Aorta (tissue), 5 donors: Measurements from ENCODE around the gene HNF4A. TPM values are rescaled to one million over a fixed set of nuclear protein-coding genes. Genes with fewer than 3 reads are reported as not detected.
A peak's percentile ranks its signal among the peaks of the same experiment; 100 is the strongest.

Source experiments
- ATAC-seq: fragments of 200-7000 bp; cut with Tn5 transposase; one replicate; pipeline ENCODE4 v1.9.1; 2022; ENCODE audit warnings: moderate library complexity; ENCODE audit not compliant: low FRiP score
- DNase-seq, 2 donors: peaks; one replicate each; pipeline ENCODE4 v3.0.0-alpha.2; 2020
- H3K27ac ChIP-seq, 2 donors: one replicate each; pipeline ENCODE4 v1.5.1; 2013; ENCODE audit warnings: low read length in 2 of 2, mild to moderate bottlenecking in 2 of 2, moderate library complexity in 2 of 2, control low read depth in 1 of 2, inconsistent platforms in 1 of 2, low read depth in 1 of 2
- H3K27me3 ChIP-seq, 2 donors: one replicate each; pipeline ENCODE4 v1.6.1; 2013; ENCODE audit warnings: control low read depth in 1 of 2, low read length in 1 of 2, mild to moderate bottlenecking in 1 of 2, moderate library complexity in 1 of 2; ENCODE audit not compliant: insufficient read depth in 2 of 2, control insufficient read depth in 1 of 2
- H3K36me3 ChIP-seq, 2 donors: one replicate each; pipeline ENCODE4 v1.6.1; 2013; ENCODE audit warnings: control low read depth in 1 of 2, low read length in 1 of 2, mild to moderate bottlenecking in 1 of 2; ENCODE audit not compliant: insufficient read depth in 2 of 2, control insufficient read depth in 1 of 2
- H3K4me1 ChIP-seq, 2 donors: one replicate each; pipeline ENCODE4 v1.6.1; 2013; ENCODE audit warnings: low read length in 2 of 2, control low read depth in 1 of 2, mild to moderate bottlenecking in 1 of 2, moderate library complexity in 1 of 2; ENCODE audit not compliant: insufficient read depth in 2 of 2, control insufficient read depth in 1 of 2
- H3K4me3 ChIP-seq, 2 donors: one replicate each; pipeline ENCODE4 v1.5.1; 2013; ENCODE audit warnings: low read length in 2 of 2, control low read depth in 1 of 2, mild to moderate bottlenecking in 1 of 2
- H3K9me3 ChIP-seq: one replicate; pipeline ENCODE4 v1.6.1; 2013; ENCODE audit warnings: mild to moderate bottlenecking, low read length; ENCODE audit not compliant: control insufficient read depth
- WGBS, 2 donors: extraction: QIAGEN DNeasy Blood & Tissue Kit; methylation state at CpG; one replicate each; pipeline ENCODE4 v1.1.7; 2013; 5-methylcytosine and 5-hydroxymethylcytosine counted together
- intact Hi-C, 2 donors: fragments of 100-400 bp; cut with DNase I; formaldehyde crosslinking; loops; one replicate each; pipeline versions ENCODE4 v1.14.2 to v1.15.0; 2022
- polyA plus RNA-seq, 2 donors: library from polyadenylated mRNA; stranded (reverse); fragments of 200-250 nt; gene quantifications; one replicate each; pipeline ENCODE4 v1.2.3, GENCODE V29; 2013
- total RNA-seq, 2 donors: library from RNA; stranded (reverse); fragmentation: NEBNext Ultra II Directional; extraction: Animal tissue kit (Norgen Biotek cat#: 25700); gene quantifications; one replicate each; pipeline ENCODE4 v1.2.1, GENCODE V29; 2021
- donor health status: healthy with polysubstance abuse.
- donor health status: Bipolar disorder and iron deficiency.
- donor health status: DM: no; HTN: no; CAD: no.
- donor health status: DM: no; HTN: no; CAD: no.
- donor health status: DM: yes; HTN: yes; CAD: no.

Gene HNF4A
- total and polyA plus RNA-seq, 4 donors, result 0.05 to 11.8 TPM; not detected in 2

GRCh38 chr20:44459271-44459670 lies 103.8 kb downstream of the HNF4A start:
- no peaks in the 10 kb centered on the region for H3K27me3 ChIP-seq
- no peak overlapping the region for H3K27ac ChIP-seq
- H3K4me3 ChIP-seq, result no peak overlapping the region
- no peaks in the 10 kb centered on the region for H3K9me3 ChIP-seq
- no peaks in the 10 kb centered on the region for H3K36me3 ChIP-seq
- no peak for ATAC-seq
- no peaks in the 10 kb centered on the region for H3K4me1 ChIP-seq
- peak in 1 of 2 donors; percentile 17 for DNase-seq
- intact Hi-C loops, result no loop called here
- 76 to 79% methylated on average over 2 of the region's 2 CpGs for WGBS, 2 donors

GRCh38 chr20:44460795-44461141 lies 105.3 kb downstream of the HNF4A start:
- intact Hi-C loops, result no loop called here
- 7 to 17% methylated on average over 3 of the region's 3 CpGs for WGBS, 2 donors
- Histone ChIP-seq H3K27ac (no peak overlapping the region), H3K4me1 (no peaks in the 10 kb centered on the region), H3K9me3 (no peaks in the 10 kb centered on the region), H3K4me3 (no peak overlapping the region), H3K36me3 (no peaks in the 10 kb centered on the region), H3K27me3 (no peaks in the 10 kb centered on the region)
- DNase-seq, result no peak
- no peak for ATAC-seq

GRCh38 chr20:44461142-44461802 lies 105.8 kb downstream of the HNF4A start:
- DNase-seq (peak in 1 of 2 donors; percentile 30), ATAC-seq (no peak)
- no peaks in the 10 kb centered on the region for H3K9me3 ChIP-seq
- WGBS, 2 donors, result 67% methylated on average over 6 of the region's 6 CpGs
- no peak overlapping the region for H3K4me3 ChIP-seq
- intact Hi-C loops, result no loop called here
- H3K36me3 ChIP-seq, result no peaks in the 10 kb centered on the region
- H3K27me3 ChIP-seq, result no peaks in the 10 kb centered on the region
- H3K4me1 ChIP-seq, result no peaks in the 10 kb centered on the region
- H3K27ac ChIP-seq, result no peak overlapping the region

- no peak for ATAC-seq
- H3K27me3 ChIP-seq, result no peaks in the 10 kb centered on the region
- no peak overlapping the region for H3K4me3 ChIP-seq
- H3K36me3 ChIP-seq, result no peaks in the 10 kb centered on the region
- no peak overlapping the region for H3K27ac ChIP-seq
- intact Hi-C loops, result no loop called here
- H3K4me1 ChIP-seq, result no peaks in the 10 kb centered on the region
- 70 to 78% methylated on average over 5 of the region's 5 CpGs for WGBS, 2 donors
- DNase-seq, result peak in 1 of 2 donors; percentile 19
- no peaks in the 10 kb centered on the region for H3K9me3 ChIP-seq
Measured at GRCh38 chr20:44461803-44462174, 106.3 kb downstream of the HNF4A start.

GRCh38 chr20:44463466-44463865 lies 108.0 kb downstream of the HNF4A start:
- H3K27ac ChIP-seq, result no peak overlapping the region
- ATAC-seq, result no peak
- H3K4me3 ChIP-seq, result no peak overlapping the region
- DNase-seq, result peak in 1 of 2 donors; percentile 19
- no peaks in the 10 kb centered on the region for H3K4me1 ChIP-seq
- WGBS, 2 donors, result 74 to 82% methylated on average over 5 of the region's 5 CpGs
- no peaks in the 10 kb centered on the region for H3K36me3 ChIP-seq
- no peaks in the 10 kb centered on the region for H3K9me3 ChIP-seq
- H3K27me3 ChIP-seq, result no peaks in the 10 kb centered on the region
- intact Hi-C loops, result no loop called here

GRCh38 chr20:44464514-44464913 lies 109.0 kb downstream of the HNF4A start:
- no peak overlapping the region for H3K27ac ChIP-seq
- DNase-seq (peak in 1 of 2 donors; percentile 8), ATAC-seq (no peak)
- H3K4me3 ChIP-seq, result no peak overlapping the region
- no peaks in the 10 kb centered on the region for H3K36me3 ChIP-seq
- intact Hi-C loops, result no loop called here
- H3K27me3 ChIP-seq, result no peaks in the 10 kb centered on the region
- WGBS, 2 donors, result 84 to 89% methylated on average over 3 of the region's 3 CpGs
- no peaks in the 10 kb centered on the region for H3K9me3 ChIP-seq
- H3K4me1 ChIP-seq, result no peaks in the 10 kb centered on the region

GRCh38 chr20:44465001-44465560 lies 109.6 kb downstream of the HNF4A start:
- H3K4me3 ChIP-seq, result no peak overlapping the region
- ATAC-seq, result no peak
- intact Hi-C loops, result no loop called here
- H3K27me3 ChIP-seq, result no peaks in the 10 kb centered on the region
- peak in 1 of 2 donors; percentile 22 for DNase-seq
- H3K27ac ChIP-seq, result no peak overlapping the region
- no peaks in the 10 kb centered on the region for H3K4me1 ChIP-seq
- 31% methylated on average over 3 of the region's 3 CpGs for WGBS, 2 donors
- H3K36me3 ChIP-seq, result no peaks in the 10 kb centered on the region
- no peaks in the 10 kb centered on the region for H3K9me3 ChIP-seq

GRCh38 chr20:44467289-44467883 lies 111.9 kb downstream of the HNF4A start:
- peak in 1 of 2 donors; percentile 74 for DNase-seq
- peak; percentile 60 for ATAC-seq
- Histone ChIP-seq H3K9me3 (no peaks in the 10 kb centered on the region), H3K4me1 (no peaks in the 10 kb centered on the region), H3K4me3 (no peak overlapping the region), H3K27ac (no peak overlapping the region), H3K27me3 (no peaks in the 10 kb centered on the region), H3K36me3 (no peaks in the 10 kb centered on the region)
- 53 to 55% methylated on average over 12 of the region's 12 CpGs for WGBS, 2 donors
- intact Hi-C loops, result no loop called here
